BE2C (cell line): ENCODE data around the gene SCAMP4.
A peak's percentile ranks its signal among the peaks of the same experiment; 100 is the strongest.

ENCODE experiments used
- DNase-seq: peaks from one replicate; pipeline ENCODE4 v3.0.0-alpha.2; 2020
- H3K27me3 ChIP-seq: fragments of 250-450 bp; sonication (Bioruptor Pico); 2 replicates; pipeline ENCODE4 v1.5.1; 2020; ENCODE audit warnings: mild to moderate bottlenecking
- H3K36me3 ChIP-seq: fragments of 250-450 bp; sonication (Bioruptor Pico); 2 replicates; pipeline ENCODE4 v1.5.1; 2020; ENCODE audit warnings: mild to moderate bottlenecking
- H3K4me1 ChIP-seq: fragments of 250-450 bp; sonication (Bioruptor Pico); 2 replicates; pipeline ENCODE4 v1.5.1; 2020
- H3K4me3 ChIP-seq: 2 replicates; pipeline ENCODE4 v1.5.1; 2011; ENCODE audit warnings: low read depth, low read length
- H3K9me3 ChIP-seq: fragments of 250-450 bp; sonication (Bioruptor Pico); 2 replicates; pipeline ENCODE4 v1.5.1; 2020
- CTCF ChIP-seq: IDR thresholded peaks from 2 replicates; pipeline ENCODE4 v1.5.1; 2012; ENCODE audit warnings: mild to moderate bottlenecking, low read depth, low read length

Gene SCAMP4

GRCh38 chr19:1904860-1905109 is 414 bp upstream of the SCAMP4 start:
- Histone ChIP-seq H3K36me3 (peaks cover 20% of the 10 kb centered on the region), H3K27me3 (no peaks in the 10 kb centered on the region), H3K9me3 (no peaks in the 10 kb centered on the region), H3K4me1 (peaks cover 6% of the 10 kb centered on the region), H3K4me3 (peak overlapping the region; percentile 61; the same call in 1 of the 2 replicates)
- no peak for DNase-seq
- no peak for TF ChIP-seq CTCF

- no peaks in the 10 kb centered on the region for H3K27me3 ChIP-seq
- no peak for TF ChIP-seq CTCF
- no peak for DNase-seq
- peaks cover 20% of the 10 kb centered on the region for H3K36me3 ChIP-seq
- H3K9me3 ChIP-seq, result no peaks in the 10 kb centered on the region
- peaks cover 9% of the 10 kb centered on the region for H3K4me1 ChIP-seq
- peak overlapping the region; percentile 61 for H3K4me3 ChIP-seq
These were observed 720 bp downstream of the SCAMP4 start for GRCh38 chr19:1905863-1906375.

DNA sequence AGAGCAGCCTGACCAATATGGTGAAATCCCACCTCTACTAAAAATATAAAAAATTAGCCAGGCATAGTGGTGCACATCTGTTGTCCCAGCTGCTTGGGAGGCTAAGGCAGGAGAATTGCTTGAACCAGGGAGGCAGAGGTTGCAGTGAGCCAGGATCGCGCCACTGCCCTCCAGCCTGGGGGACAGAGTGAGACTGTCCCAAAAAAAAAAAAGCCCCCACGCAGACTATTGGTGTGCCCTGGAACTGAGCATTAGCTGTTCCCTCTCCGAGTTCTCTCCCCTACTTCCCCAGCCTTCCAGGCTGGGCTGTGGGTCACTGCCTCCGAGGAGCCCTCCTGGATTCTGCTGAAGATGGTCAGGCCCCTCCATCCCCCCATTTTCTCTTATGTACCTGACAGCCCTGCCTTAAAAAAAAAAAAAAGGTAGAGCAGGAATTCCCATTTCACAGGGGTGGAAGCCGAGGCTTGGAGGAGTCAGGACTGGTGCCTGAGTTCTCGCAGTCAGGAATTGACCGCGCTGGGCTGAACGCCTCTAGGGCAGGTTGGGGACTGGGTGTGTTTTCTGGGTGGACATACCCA is 1.9 kb downstream of the SCAMP4 start:
- no peaks in the 10 kb centered on the region for H3K9me3 ChIP-seq
- no peak for DNase-seq
- no peak for TF ChIP-seq CTCF
- H3K4me1 ChIP-seq, result peaks cover 9% of the 10 kb centered on the region
- H3K36me3 ChIP-seq, result peaks cover 25% of the 10 kb centered on the region
- H3K27me3 ChIP-seq, result no peaks in the 10 kb centered on the region
- no peak overlapping the region for H3K4me3 ChIP-seq

DNA sequence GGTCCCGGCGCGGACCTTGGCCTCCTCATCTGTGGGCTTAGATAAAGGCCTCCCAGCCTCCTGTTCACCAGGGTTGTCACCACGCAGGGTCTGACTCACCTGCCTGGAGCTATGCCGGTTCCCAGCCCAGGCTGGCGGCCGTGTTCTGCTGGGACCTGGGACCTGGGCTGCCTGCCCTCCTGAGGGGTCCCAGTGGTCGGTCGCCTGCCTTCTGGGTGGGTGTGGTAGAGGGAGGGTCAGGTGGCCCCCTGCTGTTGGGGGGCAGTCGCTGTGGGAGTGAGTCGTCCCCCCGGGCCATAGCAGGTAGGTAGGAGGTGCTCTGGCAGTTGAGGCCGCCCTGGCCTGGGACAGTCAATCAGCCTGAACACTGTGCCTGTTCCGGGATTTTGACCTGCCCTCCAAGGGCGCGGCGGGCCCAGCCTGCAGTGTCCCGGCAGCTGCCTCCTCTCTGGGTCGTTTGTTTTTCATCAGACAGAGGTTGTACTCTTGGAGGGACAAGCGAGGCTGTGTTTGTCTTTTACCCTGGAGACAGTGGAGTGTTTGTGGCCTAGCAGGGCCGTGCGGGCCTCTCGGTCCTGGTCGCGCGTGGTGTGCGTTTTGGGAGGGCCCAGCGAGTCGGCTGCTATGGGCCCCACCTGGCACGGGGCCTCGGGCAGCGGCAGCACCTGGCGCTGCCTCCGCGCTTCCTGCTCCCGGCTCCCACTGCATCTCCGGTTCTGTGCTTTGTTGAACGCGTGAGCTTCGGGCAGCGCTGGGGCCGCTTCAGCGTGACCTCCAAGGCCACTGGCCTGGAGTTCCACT is 2.6 kb downstream of the SCAMP4 start:
- Histone ChIP-seq H3K4me3 (no peak overlapping the region), H3K9me3 (no peaks in the 10 kb centered on the region), H3K27me3 (no peaks in the 10 kb centered on the region), H3K36me3 (peaks cover 30% of the 10 kb centered on the region), H3K4me1 (peaks cover 9% of the 10 kb centered on the region)
- DNase-seq, result no peak
- no peak for TF ChIP-seq CTCF

DNA sequence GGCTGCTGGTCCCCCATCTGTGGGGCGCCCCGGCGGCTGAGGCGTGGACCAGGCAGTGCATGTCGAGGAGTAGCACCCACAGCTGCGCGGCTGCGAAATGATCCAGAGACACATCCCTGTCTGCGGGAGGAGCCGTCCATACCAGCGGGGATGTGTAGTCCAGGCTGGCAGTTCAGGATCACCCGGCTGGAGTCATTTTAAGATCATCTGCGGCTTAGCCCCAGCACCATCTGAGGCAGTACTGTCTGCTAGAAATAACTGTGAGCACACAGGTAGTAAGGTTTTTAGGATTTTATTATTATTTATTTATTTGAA is 3.1 kb downstream of the SCAMP4 start:
- H3K9me3 ChIP-seq, result no peaks in the 10 kb centered on the region
- no peak for DNase-seq
- TF ChIP-seq CTCF, result no peak
- peaks cover 35% of the 10 kb centered on the region for H3K36me3 ChIP-seq
- no peaks in the 10 kb centered on the region for H3K27me3 ChIP-seq
- peaks cover 9% of the 10 kb centered on the region for H3K4me1 ChIP-seq
- no peak overlapping the region for H3K4me3 ChIP-seq

DNA sequence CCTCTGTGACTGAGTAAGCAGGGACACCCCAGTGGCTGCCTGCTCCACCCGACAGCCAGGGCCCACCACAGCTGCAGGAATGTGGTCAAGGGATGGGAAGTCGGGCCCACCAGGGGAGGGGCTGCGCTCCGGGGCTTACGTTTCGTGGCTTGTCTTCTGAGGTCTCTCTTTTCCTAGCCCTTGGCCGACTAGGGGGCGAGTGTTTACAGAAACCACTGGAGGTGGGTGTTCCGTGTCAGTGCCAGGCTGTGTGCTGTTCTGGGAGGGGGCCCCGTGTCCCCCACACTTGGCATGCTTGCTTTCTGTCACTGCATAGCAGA is 4.5 kb downstream of the SCAMP4 start:
- peaks cover 38% of the 10 kb centered on the region for H3K36me3 ChIP-seq
- H3K9me3 ChIP-seq, result no peaks in the 10 kb centered on the region
- peaks cover 9% of the 10 kb centered on the region for H3K4me1 ChIP-seq
- DNase-seq, result no peak
- no peak overlapping the region for H3K4me3 ChIP-seq
- TF ChIP-seq CTCF, result no peak
- no peaks in the 10 kb centered on the region for H3K27me3 ChIP-seq
